Type B pancreatic cell (in vitro differentiated cells): ENCODE results near the gene CYP46A1. TPM values are rescaled to one million over a fixed set of nuclear protein-coding genes. Genes with fewer than 3 reads are reported as not detected.
A peak's percentile ranks its signal among the peaks of the same experiment; 100 is the strongest.

Source experiments
- DNase-seq: peaks from one replicate; pipeline ENCODE4 v3.0.0; 2021; ENCODE audit warnings: mixed read lengths; ENCODE audit not compliant: unreplicated experiment; ENCODE audit errors: extremely low spot score
- H3K27ac Mint-ChIP-seq: 2 replicates; pipeline ENCODE4 v1.8.0; 2021; ENCODE audit warnings: mild to moderate bottlenecking, mixed read lengths
- H3K27me3 Mint-ChIP-seq: 2 replicates; pipeline ENCODE4 v1.8.0; 2021; ENCODE audit warnings: mixed read lengths
- H3K36me3 Mint-ChIP-seq: 2 replicates; pipeline ENCODE4 v1.8.0; 2021; ENCODE audit warnings: mixed read lengths
- H3K4me1 Mint-ChIP-seq: one replicate; pipeline ENCODE4 v1.8.0; 2021; ENCODE audit warnings: mixed read lengths; ENCODE audit not compliant: unreplicated experiment
- H3K4me3 Mint-ChIP-seq: 2 replicates; pipeline ENCODE4 v1.8.0; 2021; ENCODE audit warnings: mild to moderate bottlenecking, mixed read lengths
- H3K9me3 Mint-ChIP-seq: 2 replicates; pipeline ENCODE4 v1.8.0; 2021; ENCODE audit warnings: mixed read lengths
- total RNA-seq: library from RNA; stranded (reverse); gene quantifications from 2 replicates; pipeline ENCODE4 v1.2.1, GENCODE V29; 2021; ENCODE audit warnings: low replicate concordance
- TF ChIP-seq, protein P1 (sequence below): fragments of 200-600 bp; sonication (generic); conservative IDR thresholded peaks from 2 replicates; pipeline ENCODE4 v1.5.0; 2021; ENCODE audit warnings: antibody characterized with exemption, mild to moderate bottlenecking

Gene CYP46A1
- total RNA-seq, 1 donor from 2014 or later: 4.7 TPM

DNA sequence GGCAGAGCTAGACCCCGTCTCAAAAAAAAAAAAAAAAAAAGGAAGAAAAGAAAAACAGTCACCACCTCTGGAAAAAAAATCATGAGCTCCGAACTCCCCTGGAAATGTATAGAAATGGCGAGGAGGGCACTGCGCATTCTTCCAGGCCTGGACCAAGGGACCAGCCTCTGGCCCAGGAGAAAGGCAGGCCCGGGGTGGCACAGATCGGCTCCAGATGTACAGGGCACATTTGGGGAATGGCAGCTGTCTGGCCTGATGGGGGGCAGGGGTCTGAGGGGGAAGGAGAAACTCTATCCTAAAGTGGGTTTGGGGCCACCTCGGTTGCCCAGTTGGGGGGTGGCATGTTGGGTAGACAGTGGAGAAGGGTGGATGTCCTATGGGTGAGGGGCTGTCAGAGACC is 63.1 kb downstream of the CYP46A1 start:
- no peak for DNase-seq
- Mint-ChIP-seq H3K4me1 (peaks cover 36% of the 10 kb centered on the region), H3K4me3 (no peak overlapping the region), H3K9me3 (no peaks in the 10 kb centered on the region), H3K36me3 (no peaks in the 10 kb centered on the region), H3K27me3 (peaks cover 17% of the 10 kb centered on the region), H3K27ac (peak overlapping the region; percentile 23)
- TF ChIP-seq, protein P1, sequence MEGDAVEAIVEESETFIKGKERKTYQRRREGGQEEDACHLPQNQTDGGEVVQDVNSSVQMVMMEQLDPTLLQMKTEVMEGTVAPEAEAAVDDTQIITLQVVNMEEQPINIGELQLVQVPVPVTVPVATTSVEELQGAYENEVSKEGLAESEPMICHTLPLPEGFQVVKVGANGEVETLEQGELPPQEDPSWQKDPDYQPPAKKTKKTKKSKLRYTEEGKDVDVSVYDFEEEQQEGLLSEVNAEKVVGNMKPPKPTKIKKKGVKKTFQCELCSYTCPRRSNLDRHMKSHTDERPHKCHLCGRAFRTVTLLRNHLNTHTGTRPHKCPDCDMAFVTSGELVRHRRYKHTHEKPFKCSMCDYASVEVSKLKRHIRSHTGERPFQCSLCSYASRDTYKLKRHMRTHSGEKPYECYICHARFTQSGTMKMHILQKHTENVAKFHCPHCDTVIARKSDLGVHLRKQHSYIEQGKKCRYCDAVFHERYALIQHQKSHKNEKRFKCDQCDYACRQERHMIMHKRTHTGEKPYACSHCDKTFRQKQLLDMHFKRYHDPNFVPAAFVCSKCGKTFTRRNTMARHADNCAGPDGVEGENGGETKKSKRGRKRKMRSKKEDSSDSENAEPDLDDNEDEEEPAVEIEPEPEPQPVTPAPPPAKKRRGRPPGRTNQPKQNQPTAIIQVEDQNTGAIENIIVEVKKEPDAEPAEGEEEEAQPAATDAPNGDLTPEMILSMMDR: no peak

DNA sequence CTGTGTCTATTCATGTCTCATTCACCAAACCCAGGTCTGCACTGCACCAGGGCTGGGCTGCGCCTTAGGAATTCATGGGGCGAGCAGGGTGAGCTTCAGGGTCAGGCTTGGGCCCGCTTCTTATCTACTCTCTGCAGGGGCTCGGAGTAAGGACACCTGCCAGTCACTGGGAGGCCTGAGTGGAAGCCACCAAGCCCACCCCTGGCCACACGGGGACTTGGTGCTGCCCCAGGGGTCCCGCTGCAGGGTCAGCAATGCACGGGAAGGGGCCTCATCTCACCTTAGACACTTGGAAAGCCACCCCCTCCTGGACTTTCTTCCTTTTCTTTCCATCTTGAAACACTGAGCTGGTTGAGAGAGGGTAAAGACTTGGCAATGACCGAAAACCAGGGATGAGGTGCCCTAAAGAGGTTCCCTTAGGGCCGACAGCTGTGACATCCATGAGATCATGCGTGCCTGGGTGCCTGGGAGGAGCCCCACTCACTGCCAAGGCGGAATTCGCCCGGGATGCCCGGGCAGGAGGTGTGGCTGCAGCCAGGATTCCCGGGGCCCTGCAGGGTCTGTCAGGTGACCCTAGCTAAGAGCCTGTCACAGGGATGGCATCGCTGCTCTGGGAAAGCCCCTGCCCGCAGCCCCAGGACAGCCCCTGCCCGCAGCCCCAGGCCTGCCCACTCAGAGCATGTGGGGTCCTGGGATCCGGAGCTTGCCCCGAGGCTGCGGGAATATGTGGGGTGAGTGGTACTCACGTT is 63.7 kb downstream of the CYP46A1 start:
- no peak overlapping the region for H3K27ac Mint-ChIP-seq
- H3K27me3 Mint-ChIP-seq: peaks cover 18% of the 10 kb centered on the region
- H3K4me3 Mint-ChIP-seq: no peak overlapping the region
- no peaks in the 10 kb centered on the region for H3K9me3 Mint-ChIP-seq
- H3K4me1 Mint-ChIP-seq: peaks cover 42% of the 10 kb centered on the region
- DNase-seq: no peak
- TF ChIP-seq, protein P1: no peak
- no peaks in the 10 kb centered on the region for H3K36me3 Mint-ChIP-seq

DNA sequence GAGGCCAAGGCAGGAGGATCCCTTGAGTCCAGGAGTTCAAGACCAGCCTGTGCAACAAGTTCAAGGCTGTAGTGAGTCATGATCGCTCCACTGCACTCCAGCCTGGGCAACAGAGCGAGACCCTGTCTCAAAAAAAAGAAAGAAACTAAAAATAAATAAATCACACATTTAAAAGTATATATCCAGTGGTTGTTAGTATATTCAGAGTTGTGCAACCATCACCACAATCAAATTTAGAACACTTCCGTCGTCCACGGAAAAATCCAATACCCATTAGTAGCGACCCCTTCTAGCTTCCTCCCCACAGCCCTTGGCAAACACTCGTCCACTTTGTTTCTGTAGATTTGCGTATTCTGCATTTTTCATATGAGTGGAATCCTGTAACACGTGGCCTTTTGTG is 64.4 kb downstream of the CYP46A1 start:
- TF ChIP-seq, protein P1: no peak
- Mint-ChIP-seq H3K9me3 (no peaks in the 10 kb centered on the region), H3K4me1 (peaks cover 47% of the 10 kb centered on the region), H3K4me3 (no peak overlapping the region), H3K27me3 (peaks cover 18% of the 10 kb centered on the region), H3K36me3 (no peaks in the 10 kb centered on the region), H3K27ac (peak overlapping the region; percentile 9)
- DNase-seq: no peak

DNA sequence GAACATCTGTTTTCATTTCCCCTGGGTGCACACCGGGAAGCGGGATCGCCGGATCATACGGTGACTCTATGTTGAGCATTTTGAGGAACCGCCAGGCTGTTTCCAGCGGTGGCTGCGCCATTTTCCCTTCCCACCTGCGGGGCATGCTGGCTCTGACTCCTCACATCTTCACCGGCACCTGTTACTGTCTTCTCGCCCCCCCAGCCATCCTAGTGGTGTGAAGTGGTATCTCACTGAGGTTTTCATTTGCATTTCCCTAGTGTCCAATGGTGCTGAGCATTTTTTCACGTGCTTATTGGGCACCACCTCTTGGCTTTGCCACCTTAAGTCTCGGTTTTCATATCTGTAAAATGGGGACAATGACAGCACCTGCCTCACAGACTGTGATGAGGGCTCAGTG is 65.0 kb downstream of the CYP46A1 start:
- no peaks in the 10 kb centered on the region for H3K36me3 Mint-ChIP-seq
- peaks cover 46% of the 10 kb centered on the region for H3K4me1 Mint-ChIP-seq
- H3K4me3 Mint-ChIP-seq: no peak overlapping the region
- DNase-seq: no peak
- no peaks in the 10 kb centered on the region for H3K9me3 Mint-ChIP-seq
- TF ChIP-seq, protein P1: peak; percentile 63
- H3K27me3 Mint-ChIP-seq: peaks cover 16% of the 10 kb centered on the region
- peak overlapping the region; percentile 9 for H3K27ac Mint-ChIP-seq

DNA sequence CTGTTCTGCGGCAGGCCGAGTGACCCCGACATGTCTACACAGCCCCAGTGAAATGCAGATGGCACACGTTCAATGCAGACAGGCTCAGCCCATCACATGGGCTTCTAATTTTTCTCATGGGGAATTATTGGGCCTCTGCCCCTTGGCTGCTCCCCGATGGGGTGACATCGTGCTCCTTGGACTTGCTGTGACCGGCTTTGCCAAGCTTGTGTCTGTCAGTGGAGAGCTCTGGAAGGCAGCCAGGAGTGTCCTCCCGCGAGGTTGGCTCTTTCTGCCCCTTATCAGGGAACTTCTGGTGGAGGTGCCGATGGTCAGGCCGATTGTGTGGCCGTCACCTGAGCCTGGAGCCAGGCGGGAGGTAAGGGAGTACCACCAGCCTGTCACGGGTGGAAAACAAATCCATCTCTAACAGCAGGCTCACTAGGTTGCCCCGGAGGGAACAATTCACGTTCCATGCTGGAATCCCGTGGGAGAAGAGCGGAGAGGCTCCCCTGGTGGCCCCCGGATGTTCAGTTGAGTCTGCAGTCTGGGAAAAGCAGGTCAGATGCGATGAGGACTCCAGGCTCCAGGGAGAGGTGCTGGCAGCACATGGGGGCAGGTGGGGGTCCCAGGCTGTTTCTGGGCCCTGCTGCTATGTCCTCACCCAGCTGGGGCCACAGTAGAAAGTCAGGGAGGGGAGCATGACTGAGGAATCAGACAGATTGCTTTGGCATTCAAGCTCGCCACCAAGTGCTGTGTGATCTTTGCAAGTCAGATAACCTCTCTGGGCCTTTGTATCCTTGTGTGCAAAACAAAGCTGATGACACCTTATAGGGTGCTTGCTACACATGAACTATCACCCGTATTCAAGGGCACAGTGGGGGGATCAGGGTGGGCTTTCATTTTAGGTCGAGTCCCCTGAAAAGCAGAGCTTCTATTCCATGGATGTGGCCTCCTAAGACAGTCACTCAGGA is 65.9 kb downstream of the CYP46A1 start:
- H3K4me1 Mint-ChIP-seq: peaks cover 38% of the 10 kb centered on the region
- H3K36me3 Mint-ChIP-seq: no peaks in the 10 kb centered on the region
- peaks cover 11% of the 10 kb centered on the region for H3K27me3 Mint-ChIP-seq
- TF ChIP-seq, protein P1: no peak
- peak overlapping the region; percentile 11 for H3K27ac Mint-ChIP-seq
- no peak for DNase-seq
- no peak overlapping the region for H3K4me3 Mint-ChIP-seq
- H3K9me3 Mint-ChIP-seq: no peaks in the 10 kb centered on the region
